ENCODE measurements around the gene DNAAF2.
"Not testable (repeated sequence)": the region's sequence is repeated elsewhere in the genome, so short reads cannot be mapped to it uniquely, and the experiment has no call there.

Gene DNAAF2

GRCh38 chr14:49622022-49622607, 12.9 kb downstream of the DNAAF2 start:
- no peak for DNase-seq (ENCODE audit: low read depth in 3 of 3)

- DNase-seq (ENCODE audit: low read depth in 3 of 3) = peak in 2 of 3 experiments; percentile 16 to 62
Measured at GRCh38 chr14:49621114-49621881, 13.7 kb downstream of the DNAAF2 start.

DNA sequence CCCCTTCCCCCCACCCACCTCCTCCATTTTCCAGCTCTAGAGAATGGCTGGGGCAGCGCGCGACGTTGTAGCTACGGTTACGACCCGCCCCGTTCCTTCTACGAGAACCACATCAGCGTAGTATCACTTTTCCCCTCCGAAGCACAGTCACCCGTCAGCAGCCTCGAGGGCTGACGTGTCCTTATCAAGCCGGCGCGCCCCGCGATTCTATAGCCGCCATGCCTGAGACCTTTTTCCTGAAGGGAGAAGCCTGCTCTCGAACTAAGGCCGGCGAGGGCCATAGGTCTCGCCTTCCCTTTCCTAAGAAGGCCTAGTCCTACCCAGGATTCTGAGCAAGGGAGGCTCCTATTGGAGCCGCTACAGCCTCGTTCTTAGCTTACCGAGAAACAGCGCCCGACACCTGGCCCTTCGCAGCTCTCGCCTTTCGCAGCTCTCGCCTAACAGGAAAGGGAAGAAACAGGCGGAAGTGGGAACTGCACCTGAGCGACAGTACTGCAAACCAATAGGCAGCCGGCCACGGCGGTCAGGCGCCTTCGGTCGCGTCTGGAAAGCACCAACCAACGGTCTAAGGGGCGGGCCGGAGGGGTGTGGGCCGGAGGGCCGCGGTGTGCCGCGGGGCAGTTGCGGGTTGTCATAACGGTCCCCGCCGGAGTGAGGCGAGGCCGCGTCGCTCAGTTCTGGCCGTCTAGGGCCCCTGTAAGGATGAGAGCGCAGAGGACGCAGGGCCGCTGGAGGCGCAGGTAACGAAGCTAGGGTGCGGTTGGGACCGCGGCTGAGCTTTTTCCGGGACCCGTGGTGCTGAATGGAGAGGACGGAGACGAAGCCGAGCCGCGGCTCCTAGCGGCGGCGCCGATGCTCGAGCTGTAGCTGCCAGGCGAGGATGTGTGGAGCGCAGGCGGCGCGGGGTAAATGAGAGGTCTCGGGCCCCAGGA, 14.6 kb downstream of the DNAAF2 start, which contains the start of the genes MGAT2 and RPL36AL:
MGAT2 (plus strand) TSS at position 618 of the 932 bp plus-strand sequence. CDS start 470 bp downstream, outside the sequence.
RPL36AL (minus strand) TSS at position 445 of the 932 bp plus-strand sequence. CDS start 1,522 bp downstream, outside the sequence.
- DNase-seq (ENCODE audit: low read depth in 3 of 3) = peak; percentile 87 to 94 (median 89)

DNA sequence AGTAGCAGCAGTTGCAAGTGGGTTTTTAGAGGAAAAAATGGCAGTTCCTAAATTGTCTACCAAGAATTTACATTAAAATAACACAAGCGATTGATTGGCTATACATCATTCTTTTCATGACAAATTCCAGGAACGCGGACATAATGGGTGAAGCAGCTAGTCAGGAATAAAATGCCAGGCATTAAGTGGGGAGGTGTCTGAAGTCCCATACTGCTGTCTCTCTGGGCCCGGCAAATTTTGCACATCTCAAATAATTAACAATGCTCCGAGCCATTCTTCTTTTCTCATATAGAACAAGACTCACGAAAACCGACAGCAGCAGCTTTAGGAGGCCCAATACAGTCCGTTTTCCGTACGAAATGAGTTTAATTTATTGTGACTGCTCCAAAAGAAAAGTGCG, 15.3 kb downstream of the DNAAF2 start:
- no peak for DNase-seq (ENCODE audit: low read depth in 3 of 3)

- not testable (repeated sequence) for DNase-seq (ENCODE audit: low read depth in 3 of 3)
Measured at GRCh38 chr14:49619273-49619672, 15.8 kb downstream of the DNAAF2 start.

- DNase-seq (ENCODE audit: low read depth in 3 of 3) = no peak
Measured at GRCh38 chr14:49617852-49618519, 17.1 kb downstream of the DNAAF2 start.

DNA sequence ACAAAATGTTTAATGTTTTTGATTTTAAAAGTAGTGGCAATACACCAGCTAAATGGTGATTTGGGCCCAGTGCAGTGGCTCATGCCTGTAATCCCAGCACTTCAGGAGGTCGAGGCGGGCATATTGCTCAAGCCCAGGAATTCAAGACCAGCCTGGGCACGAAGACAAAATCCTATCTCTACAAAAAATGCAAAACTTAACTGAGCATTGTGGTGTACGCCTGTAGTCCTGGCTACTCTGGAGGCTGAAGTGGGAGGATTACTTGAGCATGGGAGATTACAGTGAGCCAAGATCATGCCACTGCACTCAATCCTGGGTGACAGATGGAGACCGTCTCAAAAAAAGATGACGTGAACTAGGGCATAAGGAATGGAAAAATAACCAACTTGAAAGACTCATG, 19.3 kb downstream of the DNAAF2 start:
- DNase-seq (ENCODE audit: low read depth in 3 of 3) = no peak

DNA sequence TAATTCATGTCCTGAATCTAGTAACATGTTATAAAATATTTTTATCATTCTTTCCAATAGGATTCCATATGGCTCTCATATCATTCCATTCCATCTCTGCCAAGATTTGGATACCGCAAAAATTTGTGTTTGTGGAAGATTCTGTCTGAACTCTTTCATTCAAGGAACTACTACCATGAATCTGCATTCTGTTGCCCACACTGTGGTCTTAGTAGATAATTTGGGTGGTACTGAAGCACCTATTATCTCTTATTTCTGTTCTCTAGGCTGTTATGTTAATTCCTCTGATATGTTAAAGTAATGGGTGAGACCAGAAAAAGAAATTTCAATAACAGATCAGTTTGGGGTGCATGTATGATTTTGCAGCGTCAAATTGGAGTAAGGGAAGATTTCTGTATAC, 20.8 kb downstream of the DNAAF2 start:
- no peak for DNase-seq (ENCODE audit: low read depth in 3 of 3)

GRCh38 chr14:49612671-49613070, 22.4 kb downstream of the DNAAF2 start:
- no peak for DNase-seq (ENCODE audit: low read depth in 3 of 3)

GRCh38 chr14:49612251-49612650, 22.8 kb downstream of the DNAAF2 start:
- no peak for DNase-seq (ENCODE audit: low read depth in 3 of 3)

DNA sequence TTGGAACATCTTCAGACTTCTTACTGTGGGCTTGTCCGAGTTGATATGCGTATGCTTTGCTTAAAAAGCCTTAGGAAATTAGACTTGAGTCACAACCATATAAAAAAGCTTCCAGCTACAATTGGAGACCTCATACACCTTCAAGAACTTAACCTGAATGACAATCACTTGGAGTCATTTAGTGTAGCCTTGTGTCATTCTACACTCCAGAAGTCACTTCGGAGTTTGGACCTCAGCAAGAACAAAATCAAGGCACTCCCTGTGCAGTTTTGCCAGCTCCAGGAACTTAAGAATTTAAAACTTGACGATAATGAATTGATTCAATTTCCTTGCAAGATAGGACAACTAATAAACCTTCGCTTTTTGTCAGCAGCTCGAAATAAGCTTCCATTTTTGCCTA, 27.5 kb downstream of the DNAAF2 start:
- DNase-seq (ENCODE audit: low read depth in 3 of 3) = no peak

DNA sequence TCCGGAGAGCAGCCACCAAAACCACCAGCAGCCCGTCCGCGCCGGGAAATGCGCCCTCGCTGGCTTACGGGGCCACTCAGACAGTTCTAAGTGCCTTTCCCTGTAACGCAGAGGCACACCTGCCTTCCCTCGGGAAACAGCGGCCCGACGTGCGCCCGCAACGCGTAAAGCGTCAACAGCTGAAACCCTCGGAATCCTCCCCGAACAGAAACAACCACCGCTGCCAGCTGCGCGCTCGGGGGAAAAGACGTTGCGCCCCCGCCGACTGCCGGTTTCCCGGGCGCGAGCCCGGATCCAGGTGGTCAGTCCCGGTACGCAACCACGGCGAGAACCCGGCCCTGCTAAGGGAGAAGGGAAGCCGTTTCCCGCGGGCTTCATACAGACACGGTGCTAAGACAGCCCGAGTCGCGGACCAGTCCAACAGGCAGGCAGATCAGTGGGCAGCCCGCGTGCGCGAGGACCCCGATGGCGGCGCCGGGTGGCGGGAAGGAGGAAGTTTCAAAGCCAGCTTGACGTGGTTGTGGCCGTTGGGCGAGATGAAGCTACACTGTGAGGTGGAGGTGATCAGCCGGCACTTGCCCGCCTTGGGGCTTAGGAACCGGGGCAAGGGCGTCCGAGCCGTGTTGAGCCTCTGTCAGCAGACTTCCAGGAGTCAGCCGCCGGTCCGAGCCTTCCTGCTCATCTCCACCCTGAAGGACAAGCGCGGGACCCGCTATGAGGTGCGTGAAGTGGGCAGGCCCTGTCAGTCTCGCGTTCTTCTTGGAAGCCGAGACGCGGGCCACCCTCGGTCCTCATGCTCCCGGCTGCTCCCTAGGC, 36.4 kb downstream of the DNAAF2 start, which contains the start of gene LRR1:
LRR1 (plus strand) TSS at position 456 of the 816 bp plus-strand sequence; CDS start at position 537, 81 bp downstream.
- peak; percentile 71 to 81 (median 81) for DNase-seq (ENCODE audit: low read depth in 3 of 3)

- no peak for DNase-seq (ENCODE audit: low read depth in 3 of 3)
Measured at GRCh38 chr14:49598189-49598484, 36.9 kb downstream of the DNAAF2 start.

DNA sequence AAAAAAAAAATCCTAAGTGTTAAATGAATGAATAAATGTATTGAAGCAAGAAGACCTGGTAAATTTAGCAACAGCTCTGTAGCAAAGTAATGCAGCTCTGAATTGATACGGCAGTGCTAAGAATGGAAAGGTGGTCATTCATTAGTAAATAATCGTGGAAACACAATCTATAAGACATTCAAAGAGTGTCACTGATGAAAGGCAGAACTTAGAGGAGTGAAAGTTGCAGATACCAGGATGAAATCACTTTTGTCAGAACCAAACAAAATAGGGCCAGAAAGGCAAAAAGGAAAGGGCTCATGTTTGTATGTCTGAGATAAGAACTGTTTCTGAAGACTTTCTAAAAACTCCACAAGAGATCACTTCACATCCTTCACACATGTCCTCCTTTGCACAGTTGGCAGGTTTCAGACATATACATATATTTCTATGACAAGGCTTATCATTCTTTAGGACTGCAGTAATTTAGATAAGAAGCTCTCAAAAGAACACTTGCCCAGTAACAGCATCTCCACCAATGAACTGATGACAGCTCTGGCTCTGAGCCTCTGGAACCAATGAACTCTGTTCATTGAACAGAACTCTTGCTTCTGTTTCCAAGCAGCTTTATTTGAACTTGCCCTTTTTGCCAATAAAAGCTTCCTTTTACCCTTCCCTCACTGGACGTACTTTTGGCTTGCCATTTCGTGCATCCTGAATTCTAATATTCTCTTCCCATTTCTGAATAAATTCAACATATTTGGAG, 40.5 kb downstream of the DNAAF2 start:
- no peak for DNase-seq (ENCODE audit: low read depth in 3 of 3)

GRCh38 chr14:49593016-49593415, 42.0 kb downstream of the DNAAF2 start:
- DNase-seq (ENCODE audit: low read depth in 3 of 3) = no peak

DNA sequence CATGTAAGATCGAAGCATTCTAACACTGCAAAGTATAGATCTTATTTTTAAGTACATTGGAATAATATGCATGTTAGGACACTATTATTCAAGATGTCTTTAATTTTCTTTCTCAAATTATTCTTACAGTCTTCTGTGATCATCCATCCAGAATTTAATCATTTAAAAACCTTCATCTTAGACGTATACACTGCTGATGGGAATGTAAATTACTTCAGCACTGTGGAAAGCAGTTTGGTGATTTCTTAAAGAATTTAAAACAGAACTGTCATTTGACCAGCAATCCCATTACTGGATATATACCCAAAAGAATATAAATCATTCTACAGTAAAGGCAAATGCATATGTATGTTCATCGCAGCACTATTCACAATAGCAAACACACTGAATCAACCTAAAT, 45.7 kb downstream of the DNAAF2 start:
- DNase-seq (ENCODE audit: low read depth in 3 of 3) = no peak

GRCh38 chr14:49586673-49587460, 48.2 kb downstream of the DNAAF2 start:
- DNase-seq (ENCODE audit: low read depth in 3 of 3) = peak in 2 of 3 experiments; percentile 38 to 59

GRCh38 chr14:49585803-49586672, 49.0 kb downstream of the DNAAF2 start, which contains the start of gene RPS29:
Gene RPS29 (minus strand): TSS chr14:49586380. CDS start chr14:49586346, 34 bp downstream.
- DNase-seq (ENCODE audit: low read depth in 3 of 3) = peak; percentile 97 to 98 (median 97)

All from stimulated activated CD4-positive, alpha-beta T cell treated with anti-CD3 and anti-CD28 coated beads, TNF-alpha, amount 100 ng/mL, for 24 hours (primary cell).